ENCODE measurements around the gene ATOH8. TPM values are rescaled to one million over a fixed set of nuclear protein-coding genes. Genes with fewer than 3 reads are reported as not detected.
"Not testable (repeated sequence)": the region's sequence is repeated elsewhere in the genome, so short reads cannot be mapped to it uniquely, and the experiment has no call there.

ATOH8 gene
- total and polyA plus RNA-seq, 10 of the 15 experiments (the other 5 are each of a cell fraction or from before 2014, with no cell fraction given), result 0.03 to 0.60 TPM; not detected in 8

DNA sequence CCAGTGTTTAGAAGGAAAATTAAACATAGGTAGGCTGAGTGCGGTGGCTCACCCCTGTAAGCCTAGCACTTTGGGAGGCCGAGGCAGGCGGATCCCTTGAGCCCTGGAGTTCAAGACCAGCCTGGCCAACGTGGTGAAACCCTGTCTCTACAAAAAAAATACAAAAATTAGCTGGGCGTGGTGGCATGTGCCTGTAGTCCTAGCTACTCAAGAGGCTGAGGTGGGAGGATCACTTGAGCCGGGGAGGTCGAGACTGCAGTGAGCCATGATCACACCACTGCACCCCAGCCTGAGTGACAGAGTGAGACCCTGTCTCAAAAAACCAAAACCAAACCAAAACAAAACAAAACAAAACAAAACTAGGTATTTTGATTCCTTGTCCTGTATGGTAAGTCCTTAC, 39.4 kb upstream of the ATOH8 start:
- H4K20me1 ChIP-seq (ENCODE audit: control insufficient read depth, insufficient read depth); H3K4me2 ChIP-seq (ENCODE audit: control insufficient read depth, insufficient read depth); BruUV-seq (replicated peaks); DNase-seq (ENCODE audit: low read depth, low spot score); H3K9ac ChIP-seq (ENCODE audit: control insufficient read depth, insufficient read depth, low read length); H3K79me2 ChIP-seq (ENCODE audit: control insufficient read depth, insufficient read depth, low read length); FAIRE-seq; intact Hi-C loops (cut with micrococcal nuclease; ENCODE audit: unreplicated experiment); H3K27me3 ChIP-seq (replicated peaks in 1 of 2; ENCODE audit: control insufficient read depth in 2 of 2, insufficient read depth in 2 of 2, low read length in 1 of 2); H2AFZ ChIP-seq (ENCODE audit: control insufficient read depth, low read depth, low read length); ATAC-seq; H3K9me3 ChIP-seq (replicated peaks; ENCODE audit: control insufficient read depth, insufficient read depth, low read length); H3K4me1 ChIP-seq (ENCODE audit: control insufficient read depth, insufficient read depth, low read length); H3K4me3 ChIP-seq; H3K36me3 ChIP-seq (ENCODE audit: control insufficient read depth in 2 of 2, insufficient read depth in 2 of 2, low read length in 1 of 2); in situ Hi-C loops (cut with MboI); H3K27ac ChIP-seq (ENCODE audit: control insufficient read depth, insufficient read depth): not testable (repeated sequence)
- POLR2A ChIA-PET, result interaction anchor here (0.6 kb wide), 1 partner anchor 138 kb away, joined by 3 read pairs; no protein-coding TSS in a partner anchor
- RAD21 ChIA-PET (ENCODE audit: unreplicated experiment), result interaction anchor here (1.7 kb wide), 1 partner anchor 77 kb away, joined by 6 read pairs; no protein-coding TSS in a partner anchor
- SMC1A ChIA-PET (ENCODE audit: uncharacterized antibody, unreplicated experiment), result interaction anchor here (1.2 to 1.7 kb wide), 3 partner anchors 11 to 99 kb away, joined by 3 to 4 read pairs (median 4); no protein-coding TSS in a partner anchor
- CTCF ChIA-PET, result interaction anchor here (1.6 to 3.7 kb wide), 2 partner anchors 14 to 77 kb away, joined by 6 to 22 read pairs; no protein-coding TSS in a partner anchor
- 29% methylated on average over 7 of the region's 7 CpGs for WGBS (ENCODE audit: insufficient coverage, insufficient replicate concordance, low lambda C conversion rate, missing lambda C conversion rate)

GRCh38 chr2:85714841-85715240, 39.0 kb upstream of the ATOH8 start:
- WGBS (ENCODE audit: insufficient coverage, insufficient replicate concordance, low lambda C conversion rate, missing lambda C conversion rate), result 25% methylated on average over 8 of the region's 8 CpGs
- Histone ChIP-seq H3K79me2 (ENCODE audit: control insufficient read depth, insufficient read depth, low read length) (no peaks in the 10 kb centered on the region), H3K27me3 (replicated peaks in 1 of 2; ENCODE audit: control insufficient read depth in 2 of 2, insufficient read depth in 2 of 2, low read length in 1 of 2) (peaks cover 0 to 2% of the 10 kb centered on the region in 2 experiments; a peak in 2 of 4 replicates), H3K27ac (ENCODE audit: control insufficient read depth, insufficient read depth) (no peak overlapping the region), H4K20me1 (ENCODE audit: control insufficient read depth, insufficient read depth) (no peaks in the 10 kb centered on the region), H3K4me2 (ENCODE audit: control insufficient read depth, insufficient read depth) (no peak overlapping the region), H3K36me3 (ENCODE audit: control insufficient read depth in 2 of 2, insufficient read depth in 2 of 2, low read length in 1 of 2) (no peaks in the 10 kb centered on the region), H3K4me1 (ENCODE audit: control insufficient read depth, insufficient read depth, low read length) (no peaks in the 10 kb centered on the region), H2AFZ (ENCODE audit: control insufficient read depth, low read depth, low read length) (no peak overlapping the region), H3K9me3 (replicated peaks; ENCODE audit: control insufficient read depth, insufficient read depth, low read length) (no peaks in the 10 kb centered on the region), H3K9ac (ENCODE audit: control insufficient read depth, insufficient read depth, low read length) (no peak overlapping the region), H3K4me3 (no peak overlapping the region)
- ATAC-seq (no peak), DNase-seq (ENCODE audit: low read depth, low spot score) (no peak), FAIRE-seq (no peak)
- ChIA-PET RAD21 (ENCODE audit: unreplicated experiment) (interaction anchor here (1.7 kb wide), 1 partner anchor 77 kb away, joined by 6 read pairs; no protein-coding TSS in a partner anchor), SMC1A (ENCODE audit: uncharacterized antibody, unreplicated experiment) (interaction anchor here (1.2 to 2.2 kb wide), 4 partner anchors 9 to 99 kb away, joined by 3 to 6 read pairs (median 4); no protein-coding TSS in a partner anchor), CTCF (interaction anchor here (1.6 to 3.7 kb wide), 2 partner anchors 14 to 78 kb away, joined by 6 to 22 read pairs; no protein-coding TSS in a partner anchor), POLR2A (interaction anchor here (0.6 to 1.2 kb wide), 2 partner anchors 10 to 138 kb away, joined by 3 to 4 read pairs; no protein-coding TSS in a partner anchor)
- BruUV-seq (replicated peaks), result no TSS peak
- in situ Hi-C loops (cut with MboI), result no loop called here
- intact Hi-C loops (cut with micrococcal nuclease; ENCODE audit: unreplicated experiment), result no loop called here
- TF ChIP-seq ZNF274 (IDR thresholded peaks at IDR 0.05; ENCODE audit: insufficient read depth, insufficient read length), result no peak
- TF ChIP-seq ZBED1 (IDR thresholded peaks at IDR 0.05; ENCODE audit: borderline replicate concordance), result no peak
- no peak for TF ChIP-seq CHD1 (IDR thresholded peaks at IDR 0.05; ENCODE audit: low read depth, low read length)
- no peak for TF ChIP-seq ZZZ3 (IDR thresholded peaks at IDR 0.05; ENCODE audit: control insufficient read depth, insufficient read length, low read depth)
- TF ChIP-seq SIN3A (IDR thresholded peaks at IDR 0.05; ENCODE audit: low read depth, low read length), result no peak
- no peak for TF ChIP-seq BCLAF1 (IDR thresholded peaks at IDR 0.05)
- TF ChIP-seq NR2C2 (IDR thresholded peaks at IDR 0.05; ENCODE audit: borderline replicate concordance, control insufficient read depth, insufficient read length, low read depth), result no peak
- TF ChIP-seq, protein P1, sequence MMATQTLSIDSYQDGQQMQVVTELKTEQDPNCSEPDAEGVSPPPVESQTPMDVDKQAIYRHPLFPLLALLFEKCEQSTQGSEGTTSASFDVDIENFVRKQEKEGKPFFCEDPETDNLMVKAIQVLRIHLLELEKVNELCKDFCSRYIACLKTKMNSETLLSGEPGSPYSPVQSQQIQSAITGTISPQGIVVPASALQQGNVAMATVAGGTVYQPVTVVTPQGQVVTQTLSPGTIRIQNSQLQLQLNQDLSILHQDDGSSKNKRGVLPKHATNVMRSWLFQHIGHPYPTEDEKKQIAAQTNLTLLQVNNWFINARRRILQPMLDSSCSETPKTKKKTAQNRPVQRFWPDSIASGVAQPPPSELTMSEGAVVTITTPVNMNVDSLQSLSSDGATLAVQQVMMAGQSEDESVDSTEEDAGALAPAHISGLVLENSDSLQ (IDR thresholded peaks at IDR 0.05), result no peak
- TF ChIP-seq NFIC (IDR thresholded peaks at IDR 0.05; ENCODE audit: low read depth, low read length), result no peak
- TF ChIP-seq, protein P2, sequence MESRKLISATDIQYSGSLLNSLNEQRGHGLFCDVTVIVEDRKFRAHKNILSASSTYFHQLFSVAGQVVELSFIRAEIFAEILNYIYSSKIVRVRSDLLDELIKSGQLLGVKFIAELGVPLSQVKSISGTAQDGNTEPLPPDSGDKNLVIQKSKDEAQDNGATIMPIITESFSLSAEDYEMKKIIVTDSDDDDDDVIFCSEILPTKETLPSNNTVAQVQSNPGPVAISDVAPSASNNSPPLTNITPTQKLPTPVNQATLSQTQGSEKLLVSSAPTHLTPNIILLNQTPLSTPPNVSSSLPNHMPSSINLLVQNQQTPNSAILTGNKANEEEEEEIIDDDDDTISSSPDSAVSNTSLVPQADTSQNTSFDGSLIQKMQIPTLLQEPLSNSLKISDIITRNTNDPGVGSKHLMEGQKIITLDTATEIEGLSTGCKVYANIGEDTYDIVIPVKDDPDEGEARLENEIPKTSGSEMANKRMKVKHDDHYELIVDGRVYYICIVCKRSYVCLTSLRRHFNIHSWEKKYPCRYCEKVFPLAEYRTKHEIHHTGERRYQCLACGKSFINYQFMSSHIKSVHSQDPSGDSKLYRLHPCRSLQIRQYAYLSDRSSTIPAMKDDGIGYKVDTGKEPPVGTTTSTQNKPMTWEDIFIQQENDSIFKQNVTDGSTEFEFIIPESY (IDR thresholded peaks at IDR 0.05), result no peak
- no peak for TF ChIP-seq SIX5 (IDR thresholded peaks at IDR 0.05; ENCODE audit: low read depth, low read length, severe bottlenecking)
